A673 (cell line): ENCODE results near the gene TMEM214.

Experiments
- CTCF ChIP-seq: fragments of 300-800, 200-600 bp; sonication (generic); conservative IDR thresholded peaks from 2 replicates; pipeline ENCODE4 v1.5.1; 2017; ENCODE audit warnings: low read depth, mild to moderate bottlenecking, antibody characterized with exemption, low read length, moderate library complexity, mixed read lengths
- EZH2 ChIP-seq: fragments of 200-600 bp; sonication (generic); IDR thresholded peaks from 2 replicates; pipeline ENCODE4 v1.6.1; 2017; ENCODE audit warnings: borderline replicate concordance, low read depth, mild to moderate bottlenecking, mixed read lengths, antibody characterized with exemption, low read length; ENCODE audit not compliant: poor library complexity, severe bottlenecking

- no peak for TF ChIP-seq CTCF
- no peak for TF ChIP-seq EZH2
These were observed 19.3 kb downstream of the TMEM214 start for GRCh38 chr2:27051902-27052645.
